HCT116 (cell line): ENCODE data around the gene COBL. TPM values are rescaled to one million over a fixed set of nuclear protein-coding genes. Genes with fewer than 3 reads are reported as not detected.

Experiments
- ATAC-seq: fragments of 200-7000 bp; cut with Tn5 transposase; 2 replicates; pipeline ENCODE4 v1.9.1; 2020; ENCODE audit warnings: mild to moderate bottlenecking, moderate library complexity
- BruUV-seq: library from RNA; stranded (reverse); fragments of 400-500 nt; replicated peaks from 2 replicates; lab custom pipeline; 2021; lab: Mats Ljungman, UMichigan
- CTCF ChIA-PET: fragments of 300-600 bp; sonication (Branson Sonifier 250); formaldehyde crosslinking; loops from one replicate; lab custom pipeline; 2021; ENCODE audit warnings: antibody characterized with exemption; lab: Charles Lee
- POLR2A ChIA-PET: fragments of 300-600, 350-600 bp; sonication (Branson Sonifier 250); formaldehyde crosslinking; loops from one replicate; lab custom pipeline; 2021; ENCODE audit warnings: antibody characterized with exemption; lab: Charles Lee
- RAD21 ChIA-PET, 2 experiments: fragments of 300-600 bp; sonication (Branson Sonifier 250); formaldehyde crosslinking; loops; one replicate each; lab custom pipeline; 2023; ENCODE audit warnings: low total read pairs in 2 of 2; ENCODE audit not compliant: uncharacterized antibody in 2 of 2, unreplicated experiment in 2 of 2, low non-redundant PET in 1 of 2; lab: Charles Lee
- DNase-seq: peaks from one replicate; pipeline ENCODE4 v3.0.0-alpha.2; 2010; ENCODE audit warnings: low read depth, low spot score
- H2AFZ ChIP-seq: fragments of 200-600 bp; shearing (Covaris generic), sonication (generic); 2 replicates; pipeline ENCODE4 v1.6.1; 2017; ENCODE audit warnings: low read depth, mixed run types, mixed read lengths, antibody characterized with exemption, low read length; ENCODE audit not compliant: poor library complexity, severe bottlenecking
- H3K27ac ChIP-seq: 2 replicates; pipeline ENCODE4 v1.5.1; 2012; ENCODE audit warnings: low read depth, low read length
- H3K27me3 ChIP-seq: fragments of 200-600 bp; sonication (generic); 2 replicates; pipeline ENCODE4 v1.6.1; 2016; ENCODE audit warnings: mixed run types, low read length, mixed read lengths; ENCODE audit not compliant: insufficient read depth
- H3K36me3 ChIP-seq, 2 experiments: fragments of 200-500 bp in 1 of 2; fragments of 200-600 bp in 1 of 2; sonication (Bioruptor generic) in 1 of 2; sonication (generic) in 1 of 2; 2 replicates each; pipeline versions ENCODE4 v1.5.1 to v1.6.1; 2014 to 2016; ENCODE audit warnings: low read length in 2 of 2, inconsistent platforms in 1 of 2, mixed read lengths in 1 of 2, mixed run types in 1 of 2; ENCODE audit not compliant: insufficient read depth in 2 of 2, control insufficient read depth in 1 of 2
- H3K4me1 ChIP-seq, 2 experiments: fragments of 200-600 bp in 1 of 2; sonication (generic) in 1 of 2; 2 replicates each; pipeline versions ENCODE4 v1.5.1 to v1.6.1; 2012 to 2017; ENCODE audit warnings: low read length in 2 of 2, inconsistent platforms in 1 of 2, mild to moderate bottlenecking in 1 of 2, mixed read lengths in 1 of 2, mixed run types in 1 of 2, moderate library complexity in 1 of 2; ENCODE audit not compliant: insufficient read depth in 2 of 2, control insufficient read depth in 1 of 2
- H3K4me2 ChIP-seq: fragments of 200-600 bp; sonication (generic); 2 replicates; pipeline ENCODE4 v1.6.1; 2017; ENCODE audit warnings: mixed run types, low read length, mixed read lengths
- H3K4me3 ChIP-seq, 2 experiments: fragments of 200-600 bp in 1 of 2; sonication (generic) in 1 of 2; replicated peaks in 1 of 2; 2 replicates each; pipeline ENCODE4 v1.5.1; 2011 to 2016; ENCODE audit warnings: low read length in 2 of 2, control low read depth in 1 of 2, low read depth in 1 of 2, mild to moderate bottlenecking in 1 of 2, mixed read lengths in 1 of 2, mixed run types in 1 of 2
- H3K79me2 ChIP-seq: fragments of 200-600 bp; sonication (generic); 2 replicates; pipeline ENCODE4 v1.6.1; 2017; ENCODE audit warnings: mild to moderate bottlenecking, mixed run types, low read length, moderate library complexity, mixed read lengths; ENCODE audit not compliant: insufficient read depth
- H3K9ac ChIP-seq: fragments of 200-600 bp; sonication (generic); 2 replicates; pipeline ENCODE4 v1.6.1; 2016; ENCODE audit warnings: low read length, mixed read lengths
- H3K9me2 ChIP-seq: fragments of 200-600 bp; sonication (generic), shearing (Covaris generic); 2 replicates; pipeline ENCODE4 v1.6.1; 2017; ENCODE audit warnings: mixed run types, mild to moderate bottlenecking, moderate library complexity; ENCODE audit not compliant: insufficient read depth
- H3K9me3 ChIP-seq, 2 experiments: fragments of 200-500 bp in 1 of 2; fragments of 200-600 bp in 1 of 2; sonication (Bioruptor generic) in 1 of 2; sonication (generic) in 1 of 2; 2 replicates each; pipeline ENCODE4 v1.6.1; 2014 to 2017; ENCODE audit warnings: low read length in 2 of 2, mixed read lengths in 2 of 2, inconsistent platforms in 1 of 2, low read depth in 1 of 2, mild to moderate bottlenecking in 1 of 2, mixed run types in 1 of 2, moderate library complexity in 1 of 2; ENCODE audit not compliant: control insufficient read depth in 1 of 2, insufficient read depth in 1 of 2
- H4K20me1 ChIP-seq: fragments of 200-600 bp; sonication (generic), shearing (Covaris generic); 2 replicates; pipeline ENCODE4 v1.6.1; 2017; ENCODE audit warnings: mixed run types, mild to moderate bottlenecking, moderate library complexity; ENCODE audit not compliant: insufficient read depth
- CTCF ChIP-seq, 3 experiments: fragments of 200-600 bp in 1 of 3; sonication (generic) in 1 of 3; IDR thresholded peaks in 2 of 3; conservative IDR thresholded peaks in 1 of 3; 2 replicates each; pipeline ENCODE4 v1.5.1; 2012 to 2017; ENCODE audit warnings: low read depth in 2 of 3, low read length in 2 of 3, antibody characterized with exemption in 1 of 3, borderline replicate concordance in 1 of 3, control low read depth in 1 of 3, mild to moderate bottlenecking in 1 of 3, mixed read lengths in 1 of 3, mixed run types in 1 of 3, moderate library complexity in 1 of 3; ENCODE audit not compliant: insufficient read depth in 1 of 3
- EZH2 ChIP-seq: fragments of 200-600 bp; sonication (generic); IDR thresholded peaks from 2 replicates; pipeline ENCODE4 v1.6.1; 2017; ENCODE audit warnings: antibody characterized with exemption, mixed run types
- RAD21 ChIP-seq: IDR thresholded peaks from 2 replicates; pipeline ENCODE4 v1.6.1; 2012; ENCODE audit warnings: low read depth, mild to moderate bottlenecking
- SRF ChIP-seq: IDR thresholded peaks from 2 replicates; pipeline ENCODE4 v1.6.1; 2012; ENCODE audit warnings: low read depth
- YY1 ChIP-seq: IDR thresholded peaks from 2 replicates; pipeline ENCODE4 v1.6.1; 2011; ENCODE audit warnings: low read length, low read depth, moderate library complexity, mild to moderate bottlenecking; ENCODE audit not compliant: insufficient replicate concordance; ENCODE audit errors: extremely low read depth
- intact Hi-C: fragments of 100-400 bp; cut with micrococcal nuclease; formaldehyde crosslinking; loops from 2 replicates; pipeline ENCODE4 v1.10.0; 2022
- total RNA-seq: library from RNA; stranded (reverse); gene quantifications from one replicate; pipeline ENCODE4 v1.2.1, GENCODE V29; 2021; ENCODE audit not compliant: unreplicated experiment
- TF ChIP-seq, protein P1 (sequence below): IDR thresholded peaks from 2 replicates; pipeline ENCODE4 v1.6.1; 2012
- TF ChIP-seq, protein P2 (sequence below): IDR thresholded peaks from 2 replicates; pipeline ENCODE4 v1.6.1; 2012; ENCODE audit warnings: low read depth

The COBL gene
- total RNA-seq, 1 experiment from 2014 or later, result 19.3 TPM

- no peaks in the 10 kb centered on the region for H4K20me1 ChIP-seq
- no peaks in the 10 kb centered on the region for H3K9me2 ChIP-seq
- DNase-seq (no peak), ATAC-seq (no peak)
- H3K79me2 ChIP-seq, result no peaks in the 10 kb centered on the region
- no peaks in the 10 kb centered on the region for H3K36me3 ChIP-seq
- no peak overlapping the region for H3K9ac ChIP-seq
- H3K9me3 ChIP-seq, result no peaks in the 10 kb centered on the region
- H3K4me2 ChIP-seq, result no peak overlapping the region
- TF ChIP-seq YY1 (no peak), EZH2 (no peak)
- TF ChIP-seq, protein P1, sequence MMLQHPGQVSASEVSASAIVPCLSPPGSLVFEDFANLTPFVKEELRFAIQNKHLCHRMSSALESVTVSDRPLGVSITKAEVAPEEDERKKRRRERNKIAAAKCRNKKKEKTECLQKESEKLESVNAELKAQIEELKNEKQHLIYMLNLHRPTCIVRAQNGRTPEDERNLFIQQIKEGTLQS, result no peak
- peaks cover 0 to 9% of the 10 kb centered on the region in 2 experiments; a peak in 2 of 4 replicates for H3K4me1 ChIP-seq
- ChIA-PET RAD21 (interaction anchor here (0.8 to 1.4 kb wide), 4 partner anchors 63 to 213 kb away, joined by 4 to 10 read pairs (median 6); no protein-coding TSS in a partner anchor), CTCF (interaction anchor here (0.6 to 5.1 kb wide), 26 partner anchors 9 to 1071 kb away, joined by 3 to 136 read pairs (median 6); no protein-coding TSS in a partner anchor), POLR2A (interaction anchor here (1.7 kb wide), 1 partner anchor 205 kb away, joined by 6 read pairs; no protein-coding TSS in a partner anchor)
- no peaks in the 10 kb centered on the region for H3K27me3 ChIP-seq
- no TSS peak for BruUV-seq
- no peak overlapping the region for H3K4me3 ChIP-seq
- no peak overlapping the region for H2AFZ ChIP-seq
- intact Hi-C loops, result loop anchor here (1.0 to 10.0 kb wide), 9 partner anchors 197 to 1069 kb away; partner anchors contain the start of gene ZPBP
- H3K27ac ChIP-seq, result no peak overlapping the region
These were observed 154.7 kb downstream of the COBL start for GRCh38 chr7:51161937-51162336.

DNA sequence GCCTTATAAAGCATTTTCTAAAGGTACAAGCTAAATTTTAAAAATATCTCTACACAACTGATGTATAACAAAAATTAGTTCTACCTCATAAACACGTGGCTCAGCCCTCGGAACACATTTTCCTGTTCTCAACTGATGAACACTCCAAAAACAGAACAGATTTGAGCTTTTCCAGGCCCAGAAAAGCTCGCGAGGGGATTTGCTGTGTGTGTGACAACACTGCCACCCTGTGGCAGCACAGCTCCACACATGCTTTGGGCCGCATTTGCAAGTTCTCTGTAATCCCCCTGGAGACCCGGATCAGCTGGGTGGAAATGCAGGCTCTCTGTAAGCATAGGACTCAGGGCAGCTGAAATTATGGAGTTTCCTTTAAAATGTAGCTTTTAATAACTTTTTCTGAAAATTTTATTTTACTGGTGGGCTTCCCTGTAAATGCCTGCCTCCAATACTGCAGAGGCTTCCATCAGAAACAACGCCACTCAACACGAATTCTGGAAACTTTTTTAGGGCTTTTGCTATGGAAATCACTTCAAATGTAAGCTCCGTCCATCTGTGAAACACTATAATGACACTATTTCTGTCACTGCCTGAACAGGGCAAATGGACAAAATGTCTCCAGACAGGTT is 155.5 kb downstream of the COBL start:
- H3K79me2 ChIP-seq, result no peaks in the 10 kb centered on the region
- ChIA-PET CTCF (interaction anchor here (0.6 to 5.1 kb wide), 35 partner anchors 9 to 1069 kb away, joined by 3 to 107 read pairs (median 4); partner anchors contain the start of gene FIGNL1), RAD21 (interaction anchor here (0.6 to 1.4 kb wide), 9 partner anchors 31 to 1069 kb away, joined by 3 to 8 read pairs (median 3); no protein-coding TSS in a partner anchor), POLR2A (interaction anchor here (1.3 kb wide), 1 partner anchor 694 kb away, joined by 3 read pairs; no protein-coding TSS in a partner anchor)
- no peak overlapping the region for H3K4me3 ChIP-seq
- no peaks in the 10 kb centered on the region for H3K9me2 ChIP-seq
- H3K4me2 ChIP-seq, result no peak overlapping the region
- BruUV-seq, result no TSS peak
- peak; percentile 44 for DNase-seq
- H3K27me3 ChIP-seq, result no peaks in the 10 kb centered on the region
- no peak overlapping the region for H3K9ac ChIP-seq
- peaks cover 0 to 9% of the 10 kb centered on the region in 2 experiments; a peak in 2 of 4 replicates for H3K4me1 ChIP-seq
- no peak overlapping the region for H3K27ac ChIP-seq
- no peak overlapping the region for H2AFZ ChIP-seq
- H3K9me3 ChIP-seq, result no peaks in the 10 kb centered on the region
- H3K36me3 ChIP-seq, result no peaks in the 10 kb centered on the region
- intact Hi-C loops, result loop anchor here (2.0 to 10.0 kb wide), 6 partner anchors 366 to 1068 kb away; partner anchors contain the start of gene ZPBP
- peak; percentile 54 for ATAC-seq
- TF ChIP-seq CTCF (IDR thresholded peaks at IDR 0.05 in 2 of 3, conservative IDR thresholded peaks at IDR 0.05 in 1 of 3; ENCODE audit: borderline replicate concordance in 1 of 3, insufficient read depth in 1 of 3, low read depth in 2 of 3, low read length in 2 of 3) (peak; percentile 69 to 96 (median 95)), RAD21 (peak; percentile 88), EZH2 (no peak), SRF (no peak)
- TF ChIP-seq, protein P2, sequence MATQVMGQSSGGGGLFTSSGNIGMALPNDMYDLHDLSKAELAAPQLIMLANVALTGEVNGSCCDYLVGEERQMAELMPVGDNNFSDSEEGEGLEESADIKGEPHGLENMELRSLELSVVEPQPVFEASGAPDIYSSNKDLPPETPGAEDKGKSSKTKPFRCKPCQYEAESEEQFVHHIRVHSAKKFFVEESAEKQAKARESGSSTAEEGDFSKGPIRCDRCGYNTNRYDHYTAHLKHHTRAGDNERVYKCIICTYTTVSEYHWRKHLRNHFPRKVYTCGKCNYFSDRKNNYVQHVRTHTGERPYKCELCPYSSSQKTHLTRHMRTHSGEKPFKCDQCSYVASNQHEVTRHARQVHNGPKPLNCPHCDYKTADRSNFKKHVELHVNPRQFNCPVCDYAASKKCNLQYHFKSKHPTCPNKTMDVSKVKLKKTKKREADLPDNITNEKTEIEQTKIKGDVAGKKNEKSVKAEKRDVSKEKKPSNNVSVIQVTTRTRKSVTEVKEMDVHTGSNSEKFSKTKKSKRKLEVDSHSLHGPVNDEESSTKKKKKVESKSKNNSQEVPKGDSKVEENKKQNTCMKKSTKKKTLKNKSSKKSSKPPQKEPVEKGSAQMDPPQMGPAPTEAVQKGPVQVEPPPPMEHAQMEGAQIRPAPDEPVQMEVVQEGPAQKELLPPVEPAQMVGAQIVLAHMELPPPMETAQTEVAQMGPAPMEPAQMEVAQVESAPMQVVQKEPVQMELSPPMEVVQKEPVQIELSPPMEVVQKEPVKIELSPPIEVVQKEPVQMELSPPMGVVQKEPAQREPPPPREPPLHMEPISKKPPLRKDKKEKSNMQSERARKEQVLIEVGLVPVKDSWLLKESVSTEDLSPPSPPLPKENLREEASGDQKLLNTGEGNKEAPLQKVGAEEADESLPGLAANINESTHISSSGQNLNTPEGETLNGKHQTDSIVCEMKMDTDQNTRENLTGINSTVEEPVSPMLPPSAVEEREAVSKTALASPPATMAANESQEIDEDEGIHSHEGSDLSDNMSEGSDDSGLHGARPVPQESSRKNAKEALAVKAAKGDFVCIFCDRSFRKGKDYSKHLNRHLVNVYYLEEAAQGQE, result no peak
- no peaks in the 10 kb centered on the region for H4K20me1 ChIP-seq
